ENCODE data around the gene FKBP1A. TPM values are rescaled to one million over a fixed set of nuclear protein-coding genes. Genes with fewer than 3 reads are reported as not detected.

The FKBP1A gene
- total RNA-seq, 1 donor from 2014 or later, result 952 TPM

- H3K4me3 Mint-ChIP-seq (ENCODE audit: unreplicated experiment), result peak overlapping the region; percentile 74
- peaks cover 30% of the 10 kb centered on the region for H3K36me3 Mint-ChIP-seq (ENCODE audit: low read depth, unreplicated experiment)
- H3K27ac Mint-ChIP-seq (ENCODE audit: unreplicated experiment), result peak overlapping the region; percentile 93
- DNase-seq (ENCODE audit: low spot score), result no peak
- H3K27me3 Mint-ChIP-seq (ENCODE audit: unreplicated experiment), result peaks cover 7% of the 10 kb centered on the region
- TF ChIP-seq CTCF (IDR thresholded peaks at IDR 0.05; ENCODE audit: unreplicated experiment), result no peak
- H3K9me3 Mint-ChIP-seq (ENCODE audit: unreplicated experiment), result no peaks in the 10 kb centered on the region
- H3K4me1 Mint-ChIP-seq (ENCODE audit: unreplicated experiment), result peaks cover 93% of the 10 kb centered on the region
Measured at GRCh38 chr20:1376408-1377270, 16.2 kb downstream of the FKBP1A start.

DNA sequence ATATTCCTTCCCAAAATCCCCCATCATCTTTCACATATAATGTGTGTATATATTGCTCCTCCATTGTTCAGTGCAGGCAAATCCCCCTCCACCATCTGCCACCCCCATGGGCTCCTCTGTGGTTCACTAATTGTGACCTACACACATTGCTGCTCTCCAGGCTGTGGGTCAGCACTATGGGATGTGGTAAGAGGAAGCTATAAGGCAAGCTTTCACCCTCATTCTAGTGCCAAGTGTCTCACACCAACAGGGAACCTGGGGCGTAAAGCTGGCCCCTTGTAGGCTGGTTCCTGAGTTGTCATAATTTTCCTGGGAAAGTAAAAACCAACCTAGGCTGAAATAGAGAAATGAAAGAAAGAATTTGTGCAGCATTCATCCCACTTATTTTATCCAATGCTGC lies 16.8 kb downstream of the FKBP1A start:
- Mint-ChIP-seq H3K4me3 (ENCODE audit: unreplicated experiment) (peak overlapping the region; percentile 74), H3K9me3 (ENCODE audit: unreplicated experiment) (no peaks in the 10 kb centered on the region), H3K36me3 (ENCODE audit: low read depth, unreplicated experiment) (peaks cover 35% of the 10 kb centered on the region), H3K27ac (ENCODE audit: unreplicated experiment) (peak overlapping the region; percentile 93), H3K27me3 (ENCODE audit: unreplicated experiment) (peaks cover 7% of the 10 kb centered on the region), H3K4me1 (ENCODE audit: unreplicated experiment) (peaks cover 93% of the 10 kb centered on the region)
- no peak for TF ChIP-seq CTCF (IDR thresholded peaks at IDR 0.05; ENCODE audit: unreplicated experiment)
- DNase-seq (ENCODE audit: low spot score), result no peak

- H3K36me3 Mint-ChIP-seq (ENCODE audit: low read depth, unreplicated experiment), result peaks cover 37% of the 10 kb centered on the region
- no peak for DNase-seq (ENCODE audit: low spot score)
- H3K27me3 Mint-ChIP-seq (ENCODE audit: unreplicated experiment), result peaks cover 7% of the 10 kb centered on the region
- H3K27ac Mint-ChIP-seq (ENCODE audit: unreplicated experiment), result peak overlapping the region; percentile 93
- TF ChIP-seq CTCF (IDR thresholded peaks at IDR 0.05; ENCODE audit: unreplicated experiment), result no peak
- H3K4me1 Mint-ChIP-seq (ENCODE audit: unreplicated experiment), result peaks cover 92% of the 10 kb centered on the region
- H3K9me3 Mint-ChIP-seq (ENCODE audit: unreplicated experiment), result no peaks in the 10 kb centered on the region
- peak overlapping the region; percentile 74 for H3K4me3 Mint-ChIP-seq (ENCODE audit: unreplicated experiment)
Measured at GRCh38 chr20:1375515-1375914, 17.3 kb downstream of the FKBP1A start.

- H3K27me3 Mint-ChIP-seq (ENCODE audit: unreplicated experiment), result peaks cover 7% of the 10 kb centered on the region
- H3K36me3 Mint-ChIP-seq (ENCODE audit: low read depth, unreplicated experiment), result peaks cover 43% of the 10 kb centered on the region
- DNase-seq (ENCODE audit: low spot score), result no peak
- H3K9me3 Mint-ChIP-seq (ENCODE audit: unreplicated experiment), result no peaks in the 10 kb centered on the region
- H3K4me1 Mint-ChIP-seq (ENCODE audit: unreplicated experiment), result peaks cover 86% of the 10 kb centered on the region
- peak; percentile 16 for TF ChIP-seq CTCF (IDR thresholded peaks at IDR 0.05; ENCODE audit: unreplicated experiment)
- peak overlapping the region; percentile 75 for H3K4me3 Mint-ChIP-seq (ENCODE audit: unreplicated experiment)
- peak overlapping the region; percentile 98 for H3K27ac Mint-ChIP-seq (ENCODE audit: unreplicated experiment)
Measured at GRCh38 chr20:1374246-1374645, 18.6 kb downstream of the FKBP1A start.

DNA sequence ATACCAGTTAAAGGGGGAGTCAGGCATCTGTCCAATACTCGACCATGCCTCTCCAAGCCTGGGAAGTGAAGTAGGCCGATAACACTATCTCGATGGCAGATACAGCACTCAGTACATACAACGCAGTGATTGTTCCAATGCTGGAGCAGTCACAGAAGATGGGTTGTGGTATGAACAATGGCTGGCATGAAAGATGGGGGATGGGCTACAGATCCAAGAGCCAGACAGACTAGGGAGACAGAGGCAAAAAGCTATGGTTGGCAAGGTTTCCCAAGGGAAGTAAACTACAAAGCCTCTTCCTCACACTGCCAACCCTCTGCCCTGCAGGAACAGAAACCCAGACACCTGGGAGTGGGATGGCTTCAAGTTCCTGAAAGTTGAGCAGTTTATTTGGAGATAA lies 19.2 kb downstream of the FKBP1A start:
- TF ChIP-seq CTCF (IDR thresholded peaks at IDR 0.05; ENCODE audit: unreplicated experiment), result no peak
- peaks cover 84% of the 10 kb centered on the region for H3K4me1 Mint-ChIP-seq (ENCODE audit: unreplicated experiment)
- peak overlapping the region; percentile 98 for H3K27ac Mint-ChIP-seq (ENCODE audit: unreplicated experiment)
- H3K9me3 Mint-ChIP-seq (ENCODE audit: unreplicated experiment), result no peaks in the 10 kb centered on the region
- peak overlapping the region; percentile 75 for H3K4me3 Mint-ChIP-seq (ENCODE audit: unreplicated experiment)
- DNase-seq (ENCODE audit: low spot score), result no peak
- H3K36me3 Mint-ChIP-seq (ENCODE audit: low read depth, unreplicated experiment), result peaks cover 49% of the 10 kb centered on the region
- H3K27me3 Mint-ChIP-seq (ENCODE audit: unreplicated experiment), result peaks cover 7% of the 10 kb centered on the region
